Epithelial cell of esophagus (primary cell): ENCODE results near the gene KRT84.

ENCODE experiments used
- DNase-seq: peaks from one replicate; pipeline ENCODE4 v3.0.0; 2010; ENCODE audit warnings: low read depth
- H3K4me3 ChIP-seq: 2 replicates; pipeline ENCODE4 v1.5.1; 2011; ENCODE audit warnings: mild to moderate bottlenecking, low read length, control low read depth
- CTCF ChIP-seq: IDR thresholded peaks from 2 replicates; pipeline ENCODE4 v1.5.1; 2011; ENCODE audit warnings: low read depth, mild to moderate bottlenecking, low read length, control low read depth, inconsistent platforms; ENCODE audit not compliant: insufficient read depth; ENCODE audit errors: missing control alignments

Gene KRT84

GRCh38 chr12:52389313-52390207 lies 4.1 kb upstream of the KRT84 start:
- peak; percentile 90 for DNase-seq
- no peak for TF ChIP-seq CTCF
- H3K4me3 ChIP-seq, result no peak overlapping the region

DNA sequence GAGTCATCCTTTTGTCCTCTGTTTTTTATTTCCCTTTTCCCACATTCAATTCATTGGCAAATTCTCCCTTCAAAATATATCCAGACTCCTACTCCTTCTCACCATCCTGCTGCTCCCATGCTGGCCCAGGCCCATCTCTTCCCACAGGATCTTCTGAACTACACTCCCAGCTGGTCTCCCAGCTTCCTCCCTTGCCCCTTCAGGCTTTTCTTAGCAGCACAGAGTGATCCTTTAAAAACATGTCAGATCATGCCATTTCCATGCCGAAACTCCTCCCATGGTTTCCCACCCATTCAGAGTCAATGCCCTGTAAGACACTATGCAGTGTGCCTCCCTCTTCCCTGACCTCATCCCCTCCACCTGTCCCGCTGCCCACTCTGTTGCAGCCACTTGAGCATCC lies 2.4 kb upstream of the KRT84 start:
- no peak overlapping the region for H3K4me3 ChIP-seq
- peak; percentile 69 for DNase-seq

DNA sequence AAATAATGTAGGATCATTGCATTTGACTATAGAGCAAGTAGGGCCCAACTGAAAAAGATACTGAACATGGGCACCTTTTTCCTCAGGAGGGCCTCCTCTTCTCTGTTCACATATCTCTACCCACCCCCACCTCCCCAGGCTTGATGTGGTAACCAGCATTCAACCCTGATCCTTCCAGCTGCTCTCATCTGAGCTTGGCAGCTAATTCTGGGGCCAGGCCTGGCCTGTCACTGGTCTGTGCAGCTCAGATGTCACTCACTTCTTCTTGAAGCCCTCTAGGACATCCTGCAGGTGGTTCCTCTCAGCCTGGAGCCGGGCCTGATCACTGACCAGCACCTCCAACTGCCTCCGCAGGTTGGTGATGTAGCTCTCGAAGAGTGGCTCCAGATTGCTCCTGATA lies 2.1 kb downstream of the KRT84 start:
- DNase-seq, result no peak
- TF ChIP-seq CTCF, result no peak

More for the DNA sequence above, 2.4 kb upstream of the KRT84 start:
- no peak for TF ChIP-seq CTCF

GRCh38 chr12:52382854-52383253 lies 2.6 kb downstream of the KRT84 start:
- TF ChIP-seq CTCF, result no peak
- DNase-seq, result no peak
- H3K4me3 ChIP-seq, result no peak overlapping the region

More for the DNA sequence above, 2.1 kb downstream of the KRT84 start:
- H3K4me3 ChIP-seq, result no peak overlapping the region

DNA sequence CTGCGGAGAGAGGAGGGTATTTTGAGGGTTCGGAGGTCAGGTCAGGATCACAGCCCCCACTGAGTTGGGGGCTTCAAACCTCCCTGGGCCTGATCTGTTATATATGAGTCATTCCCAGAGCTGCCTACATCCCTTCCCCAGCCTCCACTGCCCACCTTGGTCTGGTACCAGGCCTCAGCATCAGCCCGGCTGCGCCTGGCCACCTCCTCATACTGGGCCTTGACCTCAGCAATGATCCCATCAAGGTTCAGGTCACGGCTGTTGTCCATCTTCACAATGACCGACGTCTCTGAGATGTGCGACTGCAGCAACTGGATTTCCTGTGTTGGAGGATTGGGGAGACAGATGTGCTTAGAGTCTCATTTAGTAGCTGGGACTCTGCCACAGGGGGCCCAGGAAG lies 4.2 kb downstream of the KRT84 start:
- no peak for TF ChIP-seq CTCF
- no peak overlapping the region for H3K4me3 ChIP-seq
- DNase-seq, result no peak

DNA sequence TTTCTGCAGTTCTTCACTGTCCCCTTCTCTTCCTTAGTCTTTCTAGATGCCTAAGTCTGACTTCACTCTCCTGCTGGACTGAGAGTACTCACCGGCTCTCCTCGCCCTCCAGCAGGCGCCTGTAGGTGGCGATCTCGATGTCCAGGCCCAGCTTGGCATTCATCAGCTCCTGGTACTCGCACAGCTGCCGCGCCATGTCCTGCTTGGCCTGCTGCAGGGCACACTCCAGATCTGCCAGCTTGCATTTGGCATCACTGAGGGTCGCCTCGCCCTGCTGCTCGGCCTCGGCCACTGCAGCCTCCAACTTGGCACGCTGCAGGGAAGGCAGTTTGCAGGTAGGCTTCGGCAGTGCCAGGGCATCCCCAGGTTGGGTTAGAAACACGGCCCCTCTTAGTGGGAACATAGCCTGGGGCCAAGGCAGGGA lies 5.2 kb downstream of the KRT84 start:
- TF ChIP-seq CTCF, result peak; percentile 77
- no peak overlapping the region for H3K4me3 ChIP-seq
- peak; percentile 64 for DNase-seq

DNA sequence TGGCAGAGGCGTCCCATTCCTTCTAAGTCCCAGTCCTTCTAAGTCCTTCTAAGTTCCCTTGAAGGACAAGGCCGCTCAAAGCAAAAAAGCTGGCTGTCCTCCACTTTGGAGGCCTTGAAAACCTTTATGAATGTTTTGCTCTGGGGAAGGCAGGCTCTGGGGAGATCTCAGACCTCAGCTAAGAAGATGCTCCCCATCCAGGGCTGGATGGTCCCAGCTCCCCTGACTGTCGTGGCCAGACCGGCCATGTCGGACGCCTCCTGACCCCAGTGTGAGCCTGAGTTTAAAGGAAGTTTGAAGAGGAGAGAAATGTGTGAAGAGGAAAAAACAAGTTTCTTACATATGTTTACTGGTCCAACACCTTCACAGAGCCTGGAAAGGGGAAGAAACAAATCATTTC lies 5.9 kb downstream of the KRT84 start:
- TF ChIP-seq CTCF, result no peak
- DNase-seq, result no peak
- no peak overlapping the region for H3K4me3 ChIP-seq
